ENCODE results near the gene NUBP2. TPM values are rescaled to one million over a fixed set of nuclear protein-coding genes. Genes with fewer than 3 reads are reported as not detected.
A peak's percentile ranks its signal among the peaks of the same experiment; 100 is the strongest.

Gene NUBP2
- polyA plus RNA-seq, 3 donors: 28.2 to 53.9 (median 51.0) TPM

DNA sequence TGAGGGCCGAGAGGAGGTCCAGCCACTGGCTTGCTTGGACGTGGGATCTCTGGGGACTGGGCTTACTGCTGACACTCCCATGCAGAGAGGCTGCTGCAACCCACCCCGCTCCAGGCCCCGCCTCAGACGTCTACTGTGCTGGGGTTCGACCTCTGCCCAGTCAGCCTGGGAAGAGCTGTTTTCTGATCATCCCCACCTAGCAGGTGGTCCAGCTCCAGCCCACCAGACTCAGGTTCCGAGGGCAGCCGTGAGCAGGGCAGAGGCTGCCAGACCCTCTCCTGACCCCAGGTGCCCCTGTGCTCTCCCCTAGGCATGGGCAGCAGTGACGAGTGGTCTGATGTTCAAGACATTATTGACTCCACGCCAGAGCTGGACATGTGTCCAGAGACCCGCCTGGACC lies 34.8 kb upstream of the NUBP2 start:
- no peak for DNase-seq (ENCODE audit: extremely low read depth in 1 of 11, low read depth in 9 of 11, low spot score in 4 of 11)

DNA sequence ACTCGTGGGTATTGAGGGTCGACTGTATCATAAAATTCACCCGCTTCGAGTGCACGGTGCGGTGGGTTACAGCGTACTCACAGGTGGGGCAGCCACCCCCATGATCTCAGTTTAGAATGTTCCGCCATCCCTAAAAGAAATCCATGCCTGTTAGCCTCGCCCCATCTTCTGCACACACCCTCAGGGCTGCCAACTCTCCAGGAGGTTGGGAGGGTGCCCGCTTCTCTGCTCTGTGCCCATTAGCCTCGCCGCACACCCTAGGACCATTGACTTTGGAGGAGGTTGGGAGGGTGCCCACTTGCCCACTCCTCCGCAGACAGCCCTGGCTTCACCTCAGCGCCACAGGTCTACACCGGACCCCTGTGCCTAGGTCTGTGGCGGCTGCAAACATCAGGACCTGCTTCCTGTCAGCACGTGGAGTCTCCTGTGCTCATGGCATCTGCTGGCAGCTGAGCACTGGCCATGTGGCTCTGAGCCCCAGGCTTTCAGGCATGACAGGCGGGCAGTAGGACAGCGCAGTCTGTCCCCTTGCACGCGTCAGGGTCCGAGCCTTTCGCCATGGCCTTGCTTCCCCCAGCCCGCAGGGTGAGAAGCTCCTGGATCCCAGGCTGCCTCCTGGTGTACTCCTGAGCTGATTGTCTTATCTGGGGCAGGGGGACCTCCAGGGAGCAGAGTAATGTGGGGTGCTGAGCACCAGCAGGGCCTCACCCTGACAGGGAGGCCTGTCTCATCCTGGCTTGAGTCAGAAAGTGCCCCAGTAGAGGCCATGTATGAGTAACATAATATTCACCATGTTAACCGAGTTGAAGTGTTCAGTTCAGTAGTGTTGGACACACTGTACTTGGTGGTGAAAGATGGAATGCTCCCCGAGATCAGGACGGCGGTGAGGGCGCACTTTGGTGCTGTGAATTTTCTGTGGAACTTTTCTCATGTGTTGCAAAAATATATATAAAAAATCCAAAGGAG lies 33.3 kb upstream of the NUBP2 start:
- DNase-seq (ENCODE audit: extremely low read depth in 1 of 11, low read depth in 9 of 11, low spot score in 4 of 11): no peak

DNA sequence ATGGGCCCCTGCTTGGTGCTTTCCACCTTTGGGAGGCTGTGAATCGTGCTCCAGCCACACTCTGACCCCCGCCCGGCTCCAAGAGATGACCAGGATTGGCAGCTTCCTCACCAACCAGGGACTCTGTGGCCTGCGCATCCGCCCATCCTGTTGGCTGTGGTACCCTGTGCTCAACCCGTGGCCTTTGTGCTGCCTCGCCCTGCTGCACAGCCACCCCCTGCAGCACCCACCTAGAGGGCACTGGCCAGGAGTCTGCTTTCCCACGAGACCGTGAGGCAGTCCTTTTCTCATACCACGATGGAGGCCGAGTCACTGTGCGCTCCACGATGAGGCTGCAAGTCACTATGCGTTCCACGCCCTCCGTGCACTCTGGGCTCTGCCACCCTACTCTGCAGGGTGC lies 30.8 kb upstream of the NUBP2 start:
- no peak for DNase-seq (ENCODE audit: extremely low read depth in 1 of 11, low read depth in 9 of 11, low spot score in 4 of 11)

DNA sequence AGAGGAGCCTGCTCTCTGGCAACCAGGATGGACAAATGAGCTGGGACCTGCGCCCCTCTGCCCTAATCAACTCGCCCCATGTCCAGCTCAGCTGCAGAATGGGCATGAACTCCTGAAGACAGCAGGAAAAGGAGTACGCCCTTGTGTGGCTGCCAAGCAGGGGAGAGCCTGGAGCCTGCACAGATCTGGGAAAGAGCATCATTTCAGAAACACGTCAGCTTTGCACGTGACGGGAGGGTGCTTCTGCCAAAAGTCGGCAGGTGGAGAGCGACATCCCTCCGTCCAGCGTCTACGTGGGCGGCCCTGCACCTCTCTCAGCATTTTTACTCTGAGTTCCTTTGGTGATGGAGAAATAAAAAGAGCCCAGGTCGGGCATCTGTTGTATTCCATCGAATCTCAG lies 29.9 kb upstream of the NUBP2 start:
- no peak for DNase-seq (ENCODE audit: extremely low read depth in 1 of 11, low read depth in 9 of 11, low spot score in 4 of 11)

DNA sequence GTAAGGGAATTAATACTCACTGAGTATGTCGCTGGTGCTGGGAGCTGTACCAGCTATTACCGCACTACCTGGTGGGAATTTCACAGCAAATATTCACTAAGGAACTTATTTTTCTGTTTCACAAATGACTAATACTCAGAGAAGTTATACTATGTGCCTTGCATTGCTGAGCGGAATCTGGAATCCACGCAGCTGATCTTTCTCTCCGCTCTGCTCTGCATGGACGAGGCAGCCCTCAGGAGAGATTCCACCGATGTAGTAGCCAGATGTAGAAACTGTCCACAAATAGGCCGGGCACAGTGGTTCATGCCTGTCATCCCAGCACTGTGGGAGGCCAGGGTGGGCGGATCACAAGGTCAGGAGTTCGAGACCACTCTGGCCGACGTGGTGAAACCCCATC lies 28.6 kb upstream of the NUBP2 start:
- no peak for DNase-seq (ENCODE audit: extremely low read depth in 1 of 11, low read depth in 9 of 11, low spot score in 4 of 11)

DNA sequence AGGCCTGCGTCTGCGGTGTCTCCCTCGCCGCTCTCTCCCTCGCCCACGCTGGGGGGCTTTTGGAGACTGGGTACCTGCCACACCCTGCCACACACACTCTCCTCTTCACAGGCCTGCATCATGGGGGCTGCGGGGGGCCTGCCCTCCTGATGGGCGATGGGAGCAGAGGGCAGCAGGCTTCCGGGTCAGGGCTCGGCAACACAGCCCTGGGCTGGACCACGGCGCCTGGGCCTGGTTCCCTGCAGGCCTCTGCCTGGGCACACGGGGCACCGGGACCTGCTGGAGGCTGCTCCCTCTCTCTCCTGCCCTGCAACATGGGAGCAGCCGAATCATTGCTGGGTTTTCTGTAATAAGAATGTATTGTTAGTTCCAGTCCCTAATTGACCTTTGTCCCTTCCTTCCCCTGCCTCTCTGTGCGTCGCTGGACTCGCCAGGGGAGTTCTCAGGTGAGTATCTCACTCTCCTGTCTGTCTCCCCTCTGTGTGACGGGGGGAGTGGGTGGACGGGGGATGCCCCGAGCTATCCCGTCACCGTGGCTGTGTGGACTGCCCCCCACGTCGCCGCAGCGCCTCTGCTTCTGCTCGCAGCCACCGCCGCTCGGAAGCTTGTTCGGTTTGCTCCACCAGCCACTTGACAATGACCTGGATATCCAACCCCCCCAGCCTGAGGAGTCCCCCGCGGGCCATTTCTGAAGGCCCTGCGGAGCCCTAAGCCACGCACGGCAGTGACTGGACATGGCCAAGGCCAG lies 24.9 kb upstream of the NUBP2 start:
- no peak for DNase-seq (ENCODE audit: extremely low read depth in 1 of 11, low read depth in 9 of 11, low spot score in 4 of 11)

DNA sequence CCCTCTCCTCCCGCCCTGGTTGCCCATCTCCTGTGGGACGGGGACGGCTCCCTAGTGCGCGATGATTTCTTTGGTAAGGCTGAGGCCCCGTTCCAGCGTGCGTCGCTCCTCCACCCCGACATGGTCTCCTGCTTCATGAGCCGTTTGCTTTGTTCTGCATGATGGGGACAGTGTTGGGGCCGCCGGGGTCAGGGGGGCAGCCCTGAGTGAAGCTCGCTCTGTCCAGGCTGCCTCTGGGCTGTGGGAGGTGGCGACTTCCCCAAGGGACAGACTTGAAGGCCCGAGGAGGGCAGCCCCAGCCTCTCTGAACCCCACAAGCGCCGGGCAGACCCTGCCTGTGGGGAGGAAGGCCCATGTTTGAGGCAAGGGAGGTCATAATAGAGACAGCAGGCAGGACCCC lies 23.8 kb upstream of the NUBP2 start:
- DNase-seq (ENCODE audit: extremely low read depth in 1 of 11, low read depth in 9 of 11, low spot score in 4 of 11): no peak

DNA sequence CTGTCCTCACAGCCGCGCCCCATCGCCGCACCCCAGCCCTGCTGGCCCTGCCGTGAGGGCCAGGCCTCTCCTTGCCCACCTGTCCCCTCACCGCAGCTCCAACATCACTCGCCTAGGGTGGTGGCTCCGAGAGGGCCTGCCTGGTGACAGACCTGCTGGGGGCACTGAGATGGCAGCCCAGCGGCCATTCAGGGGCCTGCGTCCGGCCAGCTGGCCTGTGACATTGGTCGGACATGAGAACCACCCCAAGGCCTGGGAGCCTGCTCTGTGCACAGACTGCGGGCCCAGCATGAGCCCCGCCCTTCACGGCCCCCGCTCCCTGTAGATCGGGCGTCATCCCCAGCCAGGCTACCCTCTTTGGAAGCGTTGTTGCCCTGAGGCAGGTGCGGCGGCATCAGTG lies 23.2 kb upstream of the NUBP2 start:
- DNase-seq (ENCODE audit: extremely low read depth in 1 of 11, low read depth in 9 of 11, low spot score in 4 of 11): no peak

DNA sequence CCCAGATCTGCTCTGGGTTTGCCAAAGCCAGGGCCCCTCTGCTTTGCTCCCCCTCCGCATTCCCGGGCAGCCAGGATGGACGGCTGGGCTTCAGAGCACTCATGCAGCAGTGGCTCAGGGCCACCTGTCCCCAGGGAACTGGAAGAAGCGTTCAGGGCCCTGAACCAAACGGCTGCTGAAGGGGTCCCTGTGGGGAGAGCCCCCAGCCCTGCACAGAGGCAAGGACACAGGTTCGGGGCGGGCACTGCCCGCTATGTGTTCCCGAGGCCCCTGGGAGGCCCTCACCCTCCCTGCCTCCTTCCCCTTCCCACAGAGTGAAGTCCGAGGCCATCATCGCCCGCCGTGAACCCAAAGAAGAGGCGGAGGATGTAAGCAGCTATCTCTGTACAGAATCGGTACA lies 21.8 kb upstream of the NUBP2 start:
- no peak for DNase-seq (ENCODE audit: extremely low read depth in 1 of 11, low read depth in 9 of 11, low spot score in 4 of 11)

DNA sequence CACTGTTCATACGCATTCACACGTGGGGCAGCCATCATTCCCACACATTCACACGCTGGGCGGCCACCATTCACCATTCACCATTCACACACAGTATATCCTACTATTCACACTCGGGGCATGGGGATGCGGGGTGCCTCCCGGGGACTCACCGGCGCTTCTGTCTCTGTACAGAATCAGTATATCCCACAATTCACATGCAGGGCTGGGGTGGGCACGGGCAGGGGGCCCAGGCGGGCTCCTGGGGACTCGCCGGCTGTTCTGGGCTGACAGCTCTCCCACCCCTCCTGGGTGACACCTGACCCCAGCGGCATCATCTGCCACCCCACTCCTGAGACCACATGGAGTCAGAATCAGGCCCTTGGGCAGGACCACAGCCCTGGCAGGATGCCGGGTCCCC lies 21.0 kb upstream of the NUBP2 start:
- DNase-seq (ENCODE audit: extremely low read depth in 1 of 11, low read depth in 9 of 11, low spot score in 4 of 11): no peak

DNA sequence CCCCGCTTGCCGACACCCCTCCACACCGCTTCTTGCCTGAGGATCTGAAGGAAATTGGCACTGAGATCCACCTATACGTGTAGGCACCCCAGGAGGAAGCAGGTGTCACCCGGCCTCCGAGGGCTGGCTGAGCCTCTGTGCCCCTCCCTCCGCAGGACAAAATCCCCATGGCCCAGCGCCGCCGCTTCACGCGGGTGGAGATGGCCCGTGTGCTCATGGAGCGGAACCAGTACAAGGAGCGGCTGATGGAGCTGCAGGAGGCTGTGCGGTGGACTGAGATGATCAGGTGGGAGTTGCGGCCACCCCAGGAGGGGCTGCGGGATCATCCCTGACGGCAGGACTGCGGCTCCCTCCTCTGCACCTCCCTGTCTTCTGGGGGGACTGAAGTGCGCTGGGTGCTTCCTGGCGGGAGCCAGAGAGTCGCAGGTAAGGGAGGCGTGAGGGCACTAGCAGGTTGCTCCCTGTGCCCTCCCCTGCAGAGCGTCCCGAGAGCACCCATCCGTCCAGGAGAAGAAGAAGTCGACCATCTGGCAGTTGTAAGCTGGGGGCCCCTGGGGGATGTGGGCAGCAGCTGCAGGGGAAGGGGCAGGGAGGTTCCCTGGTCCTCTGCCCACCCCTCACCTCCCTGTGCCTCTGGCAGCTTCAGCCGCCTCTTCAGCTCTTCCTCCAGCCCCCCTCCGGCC lies 20.4 kb upstream of the NUBP2 start:
- DNase-seq (ENCODE audit: extremely low read depth in 1 of 11, low read depth in 9 of 11, low spot score in 4 of 11): no peak

DNA sequence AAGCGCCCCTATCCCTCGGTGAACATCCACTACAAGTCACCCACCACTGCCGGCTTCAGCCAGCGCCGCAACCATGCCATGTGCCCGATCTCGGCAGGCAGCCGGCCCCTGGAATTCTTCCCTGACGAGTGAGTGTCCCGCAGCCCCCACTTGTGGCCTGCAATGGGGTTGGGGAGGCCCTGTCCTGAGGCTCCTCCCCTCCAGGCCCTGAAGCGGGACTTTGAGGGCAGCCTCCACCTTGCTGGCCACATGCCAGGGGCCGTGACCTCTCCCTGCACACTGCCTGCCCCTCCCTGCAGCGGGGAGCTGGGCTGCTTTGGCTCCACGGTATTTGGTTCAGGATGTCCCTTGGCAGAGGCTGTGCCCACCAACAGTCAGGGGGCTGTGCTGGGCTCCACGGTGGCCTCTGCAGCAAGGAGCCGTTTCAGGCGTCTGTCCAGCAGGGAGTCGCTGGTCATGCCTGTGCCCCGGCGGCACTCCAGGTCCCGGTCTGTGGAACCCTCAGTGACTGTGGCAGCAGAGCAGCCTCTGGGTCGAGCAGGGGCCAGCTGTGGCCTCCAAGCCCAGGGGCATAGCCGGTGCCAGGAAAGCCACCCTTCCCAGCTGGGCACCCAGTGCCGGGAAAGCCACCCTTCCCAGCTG lies 19.8 kb upstream of the NUBP2 start:
- DNase-seq (ENCODE audit: extremely low read depth in 1 of 11, low read depth in 9 of 11, low spot score in 4 of 11): no peak

DNA sequence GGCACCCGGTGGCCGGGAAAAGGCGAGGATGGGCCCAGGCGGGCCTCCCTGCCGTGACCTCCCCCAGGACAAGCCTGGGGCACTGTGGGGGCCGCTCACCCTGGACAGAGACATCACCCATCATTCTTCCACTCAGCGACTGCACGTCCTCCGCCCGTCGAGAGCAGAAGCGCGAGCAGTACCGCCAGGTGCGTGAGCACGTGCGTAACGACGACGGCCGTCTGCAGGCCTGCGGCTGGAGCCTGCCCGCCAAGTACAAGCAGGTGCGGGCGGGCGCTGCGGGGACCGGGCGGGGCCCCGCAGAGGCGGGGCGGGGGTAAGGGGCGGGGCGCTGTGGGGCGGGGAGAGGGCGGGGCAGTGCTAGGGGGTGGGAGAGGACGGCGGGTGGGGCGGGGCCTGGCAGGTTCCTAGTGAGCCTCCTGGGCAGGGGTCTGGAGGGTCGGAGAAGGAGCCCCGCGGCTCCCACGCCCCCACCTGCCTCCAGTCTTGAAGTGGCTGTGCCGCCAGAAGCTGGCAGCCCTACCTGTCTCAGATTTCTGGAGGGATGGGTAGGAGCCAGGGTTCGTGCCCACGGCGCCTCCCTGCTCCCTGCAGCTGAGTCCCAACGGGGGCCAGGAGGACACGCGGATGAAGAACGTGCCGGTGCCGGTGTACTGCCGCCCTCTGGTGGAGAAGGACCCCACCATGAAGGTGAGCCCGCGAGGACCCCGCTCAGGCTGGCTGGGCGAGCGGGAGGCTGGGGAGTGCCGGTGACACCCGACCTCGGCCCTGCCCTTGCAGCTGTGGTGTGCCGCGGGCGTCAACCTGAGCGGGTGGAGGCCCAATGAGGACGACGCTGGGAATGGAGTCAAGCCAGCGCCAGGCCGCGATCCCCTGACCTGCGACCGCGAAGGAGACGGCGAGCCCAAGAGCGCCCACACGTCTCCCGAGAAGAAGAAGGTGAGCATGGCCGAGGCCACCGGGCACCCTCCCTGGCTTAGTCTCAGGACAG lies 18.9 kb upstream of the NUBP2 start:
- peak in 1 of 11 donors; percentile 50 for DNase-seq (ENCODE audit: extremely low read depth in 1 of 11, low read depth in 9 of 11, low spot score in 4 of 11)

DNA sequence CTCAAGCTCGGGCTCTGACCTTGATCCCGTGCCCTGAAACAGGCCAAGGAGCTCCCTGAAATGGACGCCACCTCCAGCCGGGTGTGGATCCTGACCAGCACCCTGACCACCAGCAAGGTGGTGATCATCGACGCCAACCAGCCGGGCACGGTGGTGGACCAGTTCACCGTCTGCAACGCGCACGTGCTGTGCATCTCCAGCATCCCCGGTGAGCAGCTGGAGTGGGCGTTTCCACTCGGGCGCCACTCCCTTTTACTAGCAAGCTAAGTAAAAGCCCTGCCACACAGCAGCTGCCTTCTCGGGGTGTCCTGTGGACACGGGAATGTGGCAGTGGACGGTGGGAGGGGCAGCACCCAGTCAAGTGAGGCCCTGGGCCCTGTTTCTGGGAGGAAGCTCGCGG lies 17.8 kb upstream of the NUBP2 start:
- DNase-seq (ENCODE audit: extremely low read depth in 1 of 11, low read depth in 9 of 11, low spot score in 4 of 11): no peak

DNA sequence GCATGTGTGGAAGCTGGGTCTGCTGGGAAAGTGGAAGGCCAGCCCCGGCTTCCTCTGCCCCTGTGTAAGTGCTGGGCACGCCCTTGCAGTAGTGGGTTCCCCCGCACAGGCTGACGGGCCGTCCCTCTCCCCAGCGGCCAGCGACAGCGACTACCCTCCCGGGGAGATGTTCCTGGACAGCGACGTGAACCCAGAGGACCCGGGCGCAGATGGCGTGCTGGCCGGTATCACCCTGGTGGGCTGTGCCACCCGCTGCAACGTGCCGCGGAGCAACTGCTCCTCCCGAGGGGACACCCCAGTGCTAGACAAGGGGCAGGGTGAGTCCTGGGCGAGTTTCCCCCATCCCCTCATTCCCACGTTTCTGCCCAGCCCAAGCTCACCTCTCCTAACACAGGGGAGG lies 16.9 kb upstream of the NUBP2 start:
- DNase-seq (ENCODE audit: extremely low read depth in 1 of 11, low read depth in 9 of 11, low spot score in 4 of 11): no peak

DNA sequence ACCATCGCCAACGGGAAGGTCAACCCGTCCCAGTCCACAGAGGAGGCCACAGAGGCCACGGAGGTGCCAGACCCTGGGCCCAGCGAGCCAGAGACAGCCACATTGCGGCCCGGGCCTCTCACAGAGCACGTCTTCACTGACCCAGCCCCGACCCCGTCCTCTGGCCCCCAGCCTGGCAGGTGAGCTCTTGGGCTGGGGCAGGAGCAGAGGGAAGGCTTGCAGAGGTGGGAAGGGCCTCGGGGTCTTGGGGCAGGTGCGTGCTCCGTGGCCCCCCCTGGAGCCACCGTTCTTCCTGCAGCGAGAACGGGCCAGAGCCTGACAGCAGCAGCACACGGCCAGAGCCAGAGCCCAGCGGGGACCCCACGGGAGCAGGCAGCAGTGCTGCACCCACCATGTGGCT lies 16.5 kb upstream of the NUBP2 start:
- no peak for DNase-seq (ENCODE audit: extremely low read depth in 1 of 11, low read depth in 9 of 11, low spot score in 4 of 11)

DNA sequence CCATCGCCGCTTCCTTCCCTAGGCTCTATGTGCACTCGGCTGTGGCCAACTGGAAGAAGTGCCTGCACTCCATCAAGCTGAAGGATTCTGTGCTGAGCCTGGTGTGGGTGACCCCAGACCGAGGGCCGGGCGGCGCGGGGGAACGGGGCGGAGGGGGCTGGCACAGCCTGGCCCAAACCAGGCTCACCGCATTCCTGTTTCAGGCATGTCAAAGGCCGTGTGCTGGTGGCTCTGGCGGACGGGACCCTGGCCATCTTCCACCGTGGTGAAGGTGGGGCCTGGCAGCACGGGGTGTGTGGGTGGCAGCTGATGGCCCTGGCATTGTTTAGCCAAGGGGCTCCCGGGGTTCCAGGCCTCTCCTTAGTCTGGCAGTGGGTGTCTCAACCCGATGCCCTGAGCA lies 16.1 kb upstream of the NUBP2 start:
- no peak for DNase-seq (ENCODE audit: extremely low read depth in 1 of 11, low read depth in 9 of 11, low spot score in 4 of 11)
